Gastrocnemius medialis (tissue), 4 donors: ENCODE measurements around the gene DGCR8. TPM values are rescaled to one million over a fixed set of nuclear protein-coding genes. Genes with fewer than 3 reads are reported as not detected.
A peak's percentile ranks its signal among the peaks of the same experiment; 100 is the strongest.

ENCODE experiments used
- ATAC-seq, 2 donors: fragments of 150-250 bp; one replicate each; pipeline ENCODE4 v1.9.1; 2016
- DNase-seq, 2 donors: peaks; one replicate each; pipeline ENCODE4 v3.0.0-alpha.2; 2019
- H3K27ac ChIP-seq, 4 donors: fragments of 200-600 bp; sonication (generic); 1 replicate in 1 of 4; 2 replicates in 3 of 4; pipeline ENCODE4 v1.5.1; 2016 to 2018; ENCODE audit warnings: mild to moderate bottlenecking in 2 of 4, moderate library complexity in 1 of 4
- H3K27me3 ChIP-seq, 3 donors: fragments of 200-600 bp; sonication (generic) in 2 of 3; 1 replicate in 1 of 3; 2 replicates in 2 of 3; pipeline versions ENCODE4 v1.5.1 to v1.6.0; 2016 to 2019; ENCODE audit warnings: mild to moderate bottlenecking in 1 of 3, moderate library complexity in 1 of 3
- H3K36me3 ChIP-seq, 2 donors: fragments of 200-600 bp; sonication (generic) in 1 of 2; one replicate each; pipeline ENCODE4 v1.5.1; 2017 to 2018
- H3K4me1 ChIP-seq, 2 donors: fragments of 200-600 bp; sonication (generic) in 1 of 2; one replicate each; pipeline ENCODE4 v1.5.1; 2016 to 2017; ENCODE audit warnings: mild to moderate bottlenecking in 2 of 2
- H3K4me3 ChIP-seq, 4 donors: fragments of 200-600 bp; sonication (generic) in 3 of 4; 1 replicate in 1 of 4; 2 replicates in 3 of 4; pipeline ENCODE4 v1.5.1; 2016 to 2019; ENCODE audit warnings: mild to moderate bottlenecking in 2 of 4
- H3K9me3 ChIP-seq, 3 donors: fragments of 200-600 bp; sonication (generic) in 2 of 3; 1 replicate in 1 of 3; 2 replicates in 2 of 3; pipeline ENCODE4 v1.5.1; 2016 to 2019
- POLR2A ChIP-seq, 2 donors: fragments of 450-650 bp; IDR thresholded peaks; one replicate each; pipeline ENCODE4 v1.6.1; 2017; ENCODE audit warnings: antibody characterized with exemption in 2 of 2, mild to moderate bottlenecking in 2 of 2, moderate library complexity in 2 of 2
- in situ Hi-C, 4 donors: fragments of 200-750 bp; cut with MboI; loops; one replicate each; pipeline versions ENCODE4 v1.15.0 to v1.8.0; 2017; ENCODE audit warnings: low sequenced_read_pairs in 4 of 4
- intact Hi-C: fragments of 100-400 bp; cut with DNase I; formaldehyde crosslinking; loops from one replicate; pipeline ENCODE4 v1.15.1; 2023; ENCODE audit warnings: low total_unique reads
- total RNA-seq, 4 donors: library from RNA; depleted of rRNA; stranded (reverse); fragments of >200 nt; gene quantifications; one replicate each; pipeline versions ENCODE4 v1.1.0 to v1.2.3, GENCODE V29; 2016
- TF ChIP-seq, protein P1 (sequence below), 5 experiments: fragments of 450-650 bp in 3 of 5; fragments of 200-600 bp in 2 of 5; sonication (generic) in 2 of 5; IDR thresholded peaks in 4 of 5; conservative IDR thresholded peaks in 1 of 5; 1 replicate in 4 of 5; 2 replicates in 1 of 5; pipeline ENCODE4 v1.5.1; 2016 to 2019; ENCODE audit warnings: antibody characterized with exemption in 5 of 5, mild to moderate bottlenecking in 3 of 5, moderate library complexity in 3 of 5

The DGCR8 gene
- total RNA-seq, 4 donors from 2014 or later, result 5.2 to 16.5 (median 11.2) TPM

DNA sequence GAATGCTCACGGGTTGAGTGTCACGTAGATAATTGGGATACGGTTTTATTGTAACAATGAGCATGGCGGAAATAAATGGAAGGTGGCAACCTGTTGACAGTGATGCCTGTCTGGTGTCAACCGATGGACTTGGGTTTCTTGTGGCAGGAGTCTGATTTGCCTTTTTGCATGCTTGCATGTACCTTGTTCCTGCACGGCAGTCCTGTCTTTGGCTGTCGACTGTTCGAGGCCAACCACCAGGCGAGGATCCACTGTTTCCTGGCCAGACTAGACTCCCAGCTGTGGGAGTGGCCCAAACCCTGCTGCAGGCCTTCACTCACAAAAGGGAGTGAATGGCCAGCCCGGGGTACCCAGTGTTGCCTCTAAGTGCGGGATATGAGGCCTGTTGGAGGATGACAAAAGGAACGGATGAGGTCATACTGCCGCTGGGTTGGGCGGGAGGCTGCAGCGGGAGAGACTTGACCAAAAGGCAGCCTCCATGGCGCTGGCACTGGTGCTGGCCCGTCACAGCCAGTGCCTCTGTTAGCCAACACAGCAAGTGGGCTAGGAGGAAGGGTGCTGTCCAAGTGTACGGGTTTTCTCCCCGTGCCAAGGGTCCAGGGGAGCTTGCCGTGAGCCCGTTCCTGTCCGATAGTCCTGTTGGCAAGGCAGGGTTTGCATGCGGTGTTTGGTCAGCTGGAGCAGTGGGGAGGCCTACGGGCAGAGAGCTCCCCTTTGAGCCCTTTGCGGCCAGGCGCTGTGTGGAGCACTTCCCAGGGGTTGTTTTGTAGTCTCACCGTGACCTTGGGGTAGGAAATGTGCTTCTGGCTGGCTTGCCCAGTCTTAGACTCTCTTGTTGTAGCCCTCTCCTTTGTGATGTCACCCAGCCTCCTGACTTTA is 974 bp downstream of the DGCR8 start:
- Histone ChIP-seq H3K4me3 (peak overlapping the region; percentile 61 to 87 (median 75)), H3K4me1 (peaks cover 49 to 56% of the 10 kb centered on the region in 2 donors), H3K27me3 (no peaks in the 10 kb centered on the region), H3K36me3 (peaks cover 0 to 5% of the 10 kb centered on the region in 2 donors), H3K27ac (peak overlapping the region; percentile 83 to 96 (median 84)), H3K9me3 (no peaks in the 10 kb centered on the region)
- DNase-seq, result no peak
- intact Hi-C loops (loop anchor here (1.0 to 10.0 kb wide), 4 partner anchors 49 to 416 kb away; partner anchors contain the start of genes KLHL22 and TANGO2), in situ Hi-C loops (no loop called here)
- ATAC-seq, result no peak
- TF ChIP-seq POLR2A (IDR thresholded peaks at IDR 0.05), result no peak
- TF ChIP-seq, protein P1, sequence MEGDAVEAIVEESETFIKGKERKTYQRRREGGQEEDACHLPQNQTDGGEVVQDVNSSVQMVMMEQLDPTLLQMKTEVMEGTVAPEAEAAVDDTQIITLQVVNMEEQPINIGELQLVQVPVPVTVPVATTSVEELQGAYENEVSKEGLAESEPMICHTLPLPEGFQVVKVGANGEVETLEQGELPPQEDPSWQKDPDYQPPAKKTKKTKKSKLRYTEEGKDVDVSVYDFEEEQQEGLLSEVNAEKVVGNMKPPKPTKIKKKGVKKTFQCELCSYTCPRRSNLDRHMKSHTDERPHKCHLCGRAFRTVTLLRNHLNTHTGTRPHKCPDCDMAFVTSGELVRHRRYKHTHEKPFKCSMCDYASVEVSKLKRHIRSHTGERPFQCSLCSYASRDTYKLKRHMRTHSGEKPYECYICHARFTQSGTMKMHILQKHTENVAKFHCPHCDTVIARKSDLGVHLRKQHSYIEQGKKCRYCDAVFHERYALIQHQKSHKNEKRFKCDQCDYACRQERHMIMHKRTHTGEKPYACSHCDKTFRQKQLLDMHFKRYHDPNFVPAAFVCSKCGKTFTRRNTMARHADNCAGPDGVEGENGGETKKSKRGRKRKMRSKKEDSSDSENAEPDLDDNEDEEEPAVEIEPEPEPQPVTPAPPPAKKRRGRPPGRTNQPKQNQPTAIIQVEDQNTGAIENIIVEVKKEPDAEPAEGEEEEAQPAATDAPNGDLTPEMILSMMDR (IDR thresholded peaks at IDR 0.05 in 4 of 5, conservative IDR thresholded peaks at IDR 0.05 in 1 of 5), result no peak

GRCh38 chr22:20083157-20083890 is 3.3 kb downstream of the DGCR8 start:
- Histone ChIP-seq H3K36me3 (peaks cover 0 to 28% of the 10 kb centered on the region in 2 donors), H3K27me3 (no peaks in the 10 kb centered on the region), H3K9me3 (no peaks in the 10 kb centered on the region), H3K4me1 (peaks cover 49 to 56% of the 10 kb centered on the region in 2 donors), H3K27ac (peak overlapping the region in 3 of 4 donors; percentile 32 to 85 (median 69)), H3K4me3 (no peak overlapping the region)
- intact Hi-C loops (loop anchor here (5.0 to 10.0 kb wide), 2 partner anchors 109 to 414 kb away; partner anchors contain the start of gene KLHL22), in situ Hi-C loops (no loop called here)
- ATAC-seq (no peak), DNase-seq (no peak)
- TF ChIP-seq POLR2A (IDR thresholded peaks at IDR 0.05), result no peak
- TF ChIP-seq, protein P1 (IDR thresholded peaks at IDR 0.05 in 4 of 5, conservative IDR thresholded peaks at IDR 0.05 in 1 of 5), result no peak

DNA sequence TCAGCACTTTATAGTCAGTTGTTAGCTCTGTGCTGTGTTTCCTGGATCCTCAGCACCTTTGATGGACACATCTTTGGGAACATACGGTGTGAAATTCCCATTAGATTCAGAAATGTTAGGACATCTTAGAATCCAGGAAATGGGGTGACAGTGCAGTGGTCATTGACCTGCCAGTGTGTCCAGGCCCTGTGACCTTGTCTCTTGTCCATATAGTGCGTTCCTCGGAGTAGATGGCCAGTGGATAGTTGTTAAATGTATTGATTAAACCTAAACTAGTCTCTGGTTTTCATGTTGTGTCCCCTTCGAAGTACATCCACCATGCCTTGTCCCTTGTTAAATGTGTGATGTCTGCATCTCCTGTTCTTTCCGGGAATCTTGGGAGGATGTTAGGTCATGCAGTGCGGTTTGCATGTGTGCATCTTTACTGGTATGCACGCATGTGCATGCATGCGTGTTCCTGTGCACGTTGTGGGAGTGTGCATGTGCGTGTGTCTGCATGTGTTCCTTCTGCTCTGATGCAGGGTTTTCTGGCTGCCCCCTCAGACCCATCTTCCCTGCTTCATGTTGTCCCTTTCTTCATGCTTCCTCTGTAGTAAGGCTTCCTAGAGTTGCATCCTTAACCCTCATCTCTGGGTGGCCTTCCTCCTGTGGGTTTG is 4.0 kb downstream of the DGCR8 start:
- intact Hi-C loops, result loop anchor here (5.0 to 10.0 kb wide), 2 partner anchors 109 to 413 kb away; partner anchors contain the start of gene KLHL22
- ATAC-seq, result no peak
- Histone ChIP-seq H3K9me3 (no peaks in the 10 kb centered on the region), H3K4me1 (peaks cover 48 to 55% of the 10 kb centered on the region in 2 donors), H3K36me3 (peaks cover 0 to 35% of the 10 kb centered on the region in 2 donors), H3K27ac (peak overlapping the region; percentile 34 to 69 (median 60)), H3K4me3 (no peak overlapping the region), H3K27me3 (no peaks in the 10 kb centered on the region)
- no peak for TF ChIP-seq POLR2A (IDR thresholded peaks at IDR 0.05)
- TF ChIP-seq, protein P1 (IDR thresholded peaks at IDR 0.05 in 4 of 5, conservative IDR thresholded peaks at IDR 0.05 in 1 of 5), result no peak
- in situ Hi-C loops, result no loop called here
- no peak for DNase-seq
